Neural cell (in vitro differentiated cells): Measurements from ENCODE around the gene BGN. TPM values are rescaled to one million over a fixed set of nuclear protein-coding genes. Genes with fewer than 3 reads are reported as not detected.

ENCODE experiments used
- H2AFZ ChIP-seq: fragments of 200-600, 300-800 bp; sonication (generic), shearing (Covaris generic); 2 replicates; pipeline ENCODE4 v1.6.0; 2014; ENCODE audit warnings: low read depth, mild to moderate bottlenecking, antibody characterized with exemption, low read length, moderate library complexity
- H3F3A ChIP-seq: fragments of 200-600 bp; shearing (Covaris generic); 2 replicates; pipeline ENCODE4 v1.6.1; 2016; ENCODE audit warnings: mild to moderate bottlenecking, moderate library complexity, mixed read lengths, antibody characterized with exemption, low read length; ENCODE audit not compliant: insufficient read depth, poor library complexity, severe bottlenecking
- H3K27ac ChIP-seq: fragments of 200-600, 300-800 bp; sonication (generic), shearing (Covaris generic); 2 replicates; pipeline ENCODE4 v1.5.1; 2014; ENCODE audit warnings: mild to moderate bottlenecking, low read length, moderate library complexity
- H3K27me3 ChIP-seq: fragments of 300-800, 200-600 bp; sonication (generic), shearing (Covaris generic); 2 replicates; pipeline ENCODE4 v1.6.0; 2014; ENCODE audit warnings: mild to moderate bottlenecking, low read depth, low read length, moderate library complexity; ENCODE audit not compliant: insufficient read depth
- H3K36me3 ChIP-seq: fragments of 300-800, 200-600 bp; sonication (generic), shearing (Covaris generic); 2 replicates; pipeline ENCODE4 v1.5.1; 2014; ENCODE audit warnings: mild to moderate bottlenecking, antibody characterized with exemption, low read length, moderate library complexity; ENCODE audit not compliant: insufficient read depth
- H3K4me2 ChIP-seq: fragments of 300-800, 200-600 bp; sonication (generic), shearing (Covaris generic); 2 replicates; pipeline ENCODE4 v1.6.0; 2014; ENCODE audit warnings: mild to moderate bottlenecking, low read length
- H3K4me3 ChIP-seq: fragments of 300-800, 200-600 bp; sonication (generic), shearing (Covaris generic); 2 replicates; pipeline ENCODE4 v1.5.1; 2014; ENCODE audit warnings: mild to moderate bottlenecking, low read length, moderate library complexity
- H3K79me2 ChIP-seq: fragments of 200-600 bp; shearing (Covaris generic); replicated peaks from 2 replicates; pipeline ENCODE4 v1.6.0; 2014; ENCODE audit warnings: mild to moderate bottlenecking, low read length, moderate library complexity; ENCODE audit not compliant: insufficient read depth
- H3K9ac ChIP-seq: fragments of 300-800, 200-600 bp; sonication (generic), shearing (Covaris generic); 2 replicates; pipeline ENCODE4 v1.6.1; 2016; ENCODE audit warnings: mild to moderate bottlenecking, low read length, mixed read lengths
- H3K9me2 ChIP-seq: fragments of 200-600 bp; shearing (Covaris generic); 2 replicates; pipeline ENCODE4 v1.6.1; 2016; ENCODE audit warnings: mild to moderate bottlenecking, low read length, mixed read lengths; ENCODE audit not compliant: insufficient read depth
- H3K9me3 ChIP-seq: fragments of 200-600, 300-800 bp; sonication (generic), shearing (Covaris generic); 2 replicates; pipeline ENCODE4 v1.6.1; 2016; ENCODE audit warnings: mild to moderate bottlenecking, mixed run types, low read length, moderate library complexity, mixed read lengths
- H4K20me1 ChIP-seq: fragments of 200-600 bp; shearing (Covaris generic); 2 replicates; pipeline ENCODE4 v1.6.1; 2016; ENCODE audit warnings: mild to moderate bottlenecking, mixed run types; ENCODE audit not compliant: insufficient read depth
- CTCF ChIP-seq: fragments of 450-650 bp; IDR thresholded peaks from 2 replicates; pipeline ENCODE4 v1.5.1; 2014; ENCODE audit warnings: antibody characterized with exemption, mild to moderate bottlenecking, moderate library complexity; ENCODE audit not compliant: poor library complexity, severe bottlenecking
- EP300 ChIP-seq: fragments of 450-650 bp; conservative IDR thresholded peaks from 2 replicates; pipeline ENCODE4 v1.6.1; 2014; ENCODE audit warnings: antibody characterized with exemption, mild to moderate bottlenecking, moderate library complexity; ENCODE audit not compliant: poor library complexity, severe bottlenecking
- EZH2 ChIP-seq: fragments of 200-600, 300-800 bp; shearing (Covaris generic), sonication (generic); IDR thresholded peaks from 2 replicates; pipeline ENCODE4 v1.6.1; 2014; ENCODE audit warnings: antibody characterized with exemption, low read length, borderline replicate concordance, mild to moderate bottlenecking; ENCODE audit not compliant: insufficient read depth, poor library complexity, severe bottlenecking
- MXI1 ChIP-seq: fragments of 450-650 bp; conservative IDR thresholded peaks from 2 replicates; pipeline ENCODE4 v1.6.1; 2014; ENCODE audit warnings: antibody characterized with exemption, mild to moderate bottlenecking; ENCODE audit not compliant: poor library complexity, severe bottlenecking
- POLR2AphosphoS5 ChIP-seq: IDR thresholded peaks from 2 replicates; pipeline ENCODE4 v1.6.1; 2012
- RAD21 ChIP-seq: fragments of 450-650 bp; conservative IDR thresholded peaks from 2 replicates; pipeline ENCODE4 v1.6.1; 2014; ENCODE audit warnings: antibody characterized with exemption, mild to moderate bottlenecking, moderate library complexity
- REST ChIP-seq: IDR thresholded peaks from 2 replicates; pipeline ENCODE4 v1.6.1; 2012; ENCODE audit warnings: borderline replicate concordance
- SMC3 ChIP-seq: fragments of 450-650 bp; conservative IDR thresholded peaks from 2 replicates; pipeline ENCODE4 v1.6.1; 2014; ENCODE audit warnings: antibody characterized with exemption, mild to moderate bottlenecking, moderate library complexity; ENCODE audit not compliant: poor library complexity
- TAF1 ChIP-seq: IDR thresholded peaks from 2 replicates; pipeline ENCODE4 v1.6.1; 2012; ENCODE audit warnings: low read depth
- polyA plus RNA-seq: library from polyadenylated mRNA; depleted of rRNA; stranded (reverse); fragments of >200 nt; gene quantifications from 2 replicates; pipeline ENCODE4 v1.2.3, GENCODE V29; 2014

The BGN gene
- polyA plus RNA-seq, 1 donor from 2014 or later, result not detected

GRCh38 chrX:153502796-153503195, 8.0 kb downstream of the BGN start:
- H4K20me1 ChIP-seq, result no peaks in the 10 kb centered on the region
- H3F3A ChIP-seq, result no peaks in the 10 kb centered on the region
- H3K9me2 ChIP-seq, result no peaks in the 10 kb centered on the region
- H3K79me2 ChIP-seq, result no peaks in the 10 kb centered on the region
- H3K9ac ChIP-seq, result no peak overlapping the region
- H3K9me3 ChIP-seq, result no peaks in the 10 kb centered on the region
- no peak overlapping the region for H3K27ac ChIP-seq
- H2AFZ ChIP-seq, result no peak overlapping the region
- TF ChIP-seq POLR2AphosphoS5, result no peak
- no peak for TF ChIP-seq TAF1
- TF ChIP-seq CTCF, result no peak
- TF ChIP-seq SMC3, result no peak
- no peak for TF ChIP-seq EP300
- TF ChIP-seq RAD21, result no peak
- no peak for TF ChIP-seq MXI1
- no peak for TF ChIP-seq EZH2
- no peak for TF ChIP-seq REST
- H3K27me3 ChIP-seq, result no peaks in the 10 kb centered on the region
- H3K4me2 ChIP-seq, result no peak overlapping the region
- H3K4me3 ChIP-seq, result no peak overlapping the region
- no peaks in the 10 kb centered on the region for H3K36me3 ChIP-seq

GRCh38 chrX:153504445-153505016, 9.8 kb downstream of the BGN start:
- H3K4me2 ChIP-seq, result no peak overlapping the region
- no peaks in the 10 kb centered on the region for H4K20me1 ChIP-seq
- no peak for TF ChIP-seq CTCF
- no peak for TF ChIP-seq RAD21
- no peak for TF ChIP-seq POLR2AphosphoS5
- TF ChIP-seq REST, result no peak
- no peak for TF ChIP-seq EP300

More at GRCh38 chrX:153504445-153505016, 9.8 kb downstream of the BGN start:
- Histone ChIP-seq H3K27ac (no peak overlapping the region), H3K79me2 (no peaks in the 10 kb centered on the region), H2AFZ (no peak overlapping the region), H3K9me2 (no peaks in the 10 kb centered on the region), H3K27me3 (no peaks in the 10 kb centered on the region), H3K4me3 (no peak overlapping the region), H3F3A (no peaks in the 10 kb centered on the region), H3K9me3 (no peaks in the 10 kb centered on the region), H3K36me3 (no peaks in the 10 kb centered on the region), H3K9ac (no peak overlapping the region)
